Erythroblast (primary cell): ENCODE results near the gene PLSCR2.

Source experiments
- GATA1 ChIP-seq: IDR thresholded peaks from 2 replicates; pipeline ENCODE4 v1.6.1; 2011; ENCODE audit warnings: low read depth, mild to moderate bottlenecking, control low read depth, low read length, moderate library complexity
- POLR2A ChIP-seq: IDR thresholded peaks from 2 replicates; pipeline ENCODE4 v1.6.1; 2011; ENCODE audit warnings: mild to moderate bottlenecking, low read length

DNA sequence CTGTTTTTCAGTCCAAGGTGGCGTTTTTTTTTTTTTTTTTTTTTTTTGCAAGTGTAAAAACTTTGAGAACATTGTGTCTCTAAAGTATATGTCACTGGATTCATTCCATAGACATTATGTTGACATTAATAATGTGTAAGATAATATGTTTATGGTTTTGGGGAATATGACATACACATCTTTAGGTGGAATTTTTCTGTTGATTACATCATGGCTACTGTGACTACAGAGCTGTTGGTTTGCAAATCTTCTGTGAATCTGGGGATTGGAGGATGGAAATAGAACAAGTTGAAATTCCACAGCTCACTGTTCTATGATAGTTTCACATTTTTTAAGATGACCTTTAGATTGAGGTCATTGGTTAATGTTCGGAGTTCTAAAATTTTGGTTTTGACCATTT is 24.4 kb upstream of the PLSCR2 start:
- TF ChIP-seq POLR2A (no peak), GATA1 (no peak)
